ENCODE results near the gene THSD7B. TPM values are rescaled to one million over a fixed set of nuclear protein-coding genes. Genes with fewer than 3 reads are reported as not detected.

Gene THSD7B
- total and polyA plus RNA-seq, 9 of the 15 experiments (the other 6 are each of a cell fraction or from before 2014, with no cell fraction given): not detected

GRCh38 chr2:137005210-137005609 lies 239.9 kb downstream of the THSD7B start:
- ATAC-seq: no peak
- H4K20me1 ChIP-seq (replicated peaks; ENCODE audit: control insufficient read depth, insufficient read depth, low read length): no peaks in the 10 kb centered on the region
- BruUV-seq (replicated peaks): no TSS peak
- 0% methylated on average over 2 of the region's 2 CpGs for WGBS (ENCODE audit: insufficient coverage, low coverage, missing lambda C conversion rate)
- in situ Hi-C loops (cut with MboI): no loop called here
- H3K27ac ChIP-seq (ENCODE audit: extremely low read depth, low read depth, low read length): no peak overlapping the region
- POLR2A ChIA-PET: no interaction called here
- TF ChIP-seq ZZZ3 (IDR thresholded peaks at IDR 0.05) (no peak), AFF4 (CRISPR knock-in tag; IDR thresholded peaks at IDR 0.05) (no peak), CBX1 (IDR thresholded peaks at IDR 0.05; ENCODE audit: low read depth) (no peak), PHTF2 (CRISPR knock-in tag; IDR thresholded peaks at IDR 0.05) (no peak), POLR2AphosphoS5 (IDR thresholded peaks at IDR 0.05; ENCODE audit: control insufficient read depth, insufficient read depth, low read depth, low read length) (no peak), CTBP1 (IDR thresholded peaks at IDR 0.05; ENCODE audit: borderline replicate concordance) (no peak), PTRF (tag; IDR thresholded peaks at IDR 0.05) (no peak), ILF3 (IDR thresholded peaks at IDR 0.05; ENCODE audit: borderline replicate concordance) (no peak), POLR3G (IDR thresholded peaks at IDR 0.05; ENCODE audit: extremely low read depth, insufficient read length, insufficient replicate concordance) (no peak), ZNF561 (CRISPR knock-in tag; conservative IDR thresholded peaks at IDR 0.05) (no peak), ILK (tag; IDR thresholded peaks at IDR 0.05; ENCODE audit: borderline replicate concordance, low read depth) (no peak), SIN3B (IDR thresholded peaks at IDR 0.05; ENCODE audit: low read depth) (no peak), ZBED1 (IDR thresholded peaks at IDR 0.05) (no peak), IRF1 (CRISPR knock-in tag; IDR thresholded peaks at IDR 0.05; ENCODE audit: borderline replicate concordance) (no peak), HES1 (IDR thresholded peaks at IDR 0.05; ENCODE audit: low read depth) (no peak), TBP (optimal IDR thresholded peaks at IDR 0.05; ENCODE audit: low read depth, low read length) (no peak)
- H3K79me2 ChIP-seq (ENCODE audit: control insufficient read depth, insufficient read depth, low read length): no peaks in the 10 kb centered on the region
- no peaks in the 10 kb centered on the region for H3K36me3 ChIP-seq (ENCODE audit: control insufficient read depth, insufficient read depth, low read length)
- intact Hi-C loops (cut with micrococcal nuclease): no loop called here
- no peaks in the 10 kb centered on the region for H3K9me3 ChIP-seq (replicated peaks; ENCODE audit: control insufficient read depth, insufficient read depth, low read depth, low read length)
- H3K4me2 ChIP-seq (ENCODE audit: insufficient read depth, low read length): no peak overlapping the region
- H2AFZ ChIP-seq (ENCODE audit: low read depth, low read length): no peak overlapping the region
- no peak for FAIRE-seq
- no peaks in the 10 kb centered on the region for H3K9me1 ChIP-seq (ENCODE audit: control insufficient read depth, insufficient read depth, low read length)
- H3K4me1 ChIP-seq (replicated peaks in 1 of 2; ENCODE audit: control insufficient read depth in 2 of 2, insufficient read depth in 2 of 2, low read length in 2 of 2): no peaks in the 10 kb centered on the region
- CTCF ChIA-PET (ENCODE audit: low intra/inter-chr PET ratio): no interaction called here
- no peaks in the 10 kb centered on the region for H3K27me3 ChIP-seq (ENCODE audit: control insufficient read depth in 2 of 2, insufficient read depth in 2 of 2, low read length in 2 of 2)
- no peak for DNase-seq (ENCODE audit: extremely low read depth in 1 of 4, low spot score in 3 of 4)
- H3K4me3 ChIP-seq: no peak overlapping the region
- H3K9ac ChIP-seq (ENCODE audit: insufficient read depth in 1 of 2, low read depth in 2 of 2, low read length in 2 of 2): no peak overlapping the region

All from K562 (cell line).